Fibroblast of villous mesenchyme (primary cell): ENCODE data around the gene CENPN. TPM values are rescaled to one million over a fixed set of nuclear protein-coding genes. Genes with fewer than 3 reads are reported as not detected.

ENCODE experiments used
- DNase-seq: peaks from one replicate; pipeline ENCODE4 v3.0.0-alpha.2; 2010; ENCODE audit warnings: low read depth
- H3K4me3 ChIP-seq: 2 replicates; pipeline ENCODE4 v1.5.1; 2011; ENCODE audit warnings: low read depth, mild to moderate bottlenecking, low read length
- CTCF ChIP-seq: IDR thresholded peaks from 2 replicates; pipeline ENCODE4 v1.5.1; 2012; ENCODE audit warnings: low read depth, mild to moderate bottlenecking, low read length; ENCODE audit not compliant: insufficient read depth
- total RNA-seq: library from RNA; depleted of rRNA; stranded (reverse); fragments of >200 nt; gene quantifications from 2 replicates; pipeline ENCODE4 v1.2.3, GENCODE V29; 2012

The CENPN gene
- 44.5 and 64.8 TPM in 2 replicates for total RNA-seq

- DNase-seq, result peak; percentile 99
- no peak for TF ChIP-seq CTCF
- H3K4me3 ChIP-seq, result peak within 1 kb of the TSS; percentile 96
Observed at GRCh38 chr16:81006813-81007695, at the start of gene CENPN, which contains the start of gene CMC2. Gene CENPN (plus strand): TSS chr16:81007214. CDS start chr16:81011940, 4,726 bp downstream. Gene CMC2 (minus strand): TSS chr16:81006885. CDS start chr16:80997394, 9,491 bp downstream.

- DNase-seq, result no peak
- H3K4me3 ChIP-seq, result no peak overlapping the region
- TF ChIP-seq CTCF, result no peak
Observed at GRCh38 chr16:80958284-80958683, 48.7 kb upstream of the CENPN start.

GRCh38 chr16:80962879-80963278 is 44.1 kb upstream of the CENPN start:
- TF ChIP-seq CTCF, result no peak
- H3K4me3 ChIP-seq, result no peak overlapping the region
- no peak for DNase-seq

- no peak for DNase-seq
- TF ChIP-seq CTCF, result no peak
- no peak overlapping the region for H3K4me3 ChIP-seq
Observed at GRCh38 chr16:80964351-80964750, 42.7 kb upstream of the CENPN start.

GRCh38 chr16:80966617-80967016 is 40.4 kb upstream of the CENPN start:
- no peak overlapping the region for H3K4me3 ChIP-seq
- no peak for TF ChIP-seq CTCF
- no peak for DNase-seq

GRCh38 chr16:80968386-80969113 is 38.5 kb upstream of the CENPN start:
- no peak overlapping the region for H3K4me3 ChIP-seq
- no peak for DNase-seq
- peak; percentile 28 for TF ChIP-seq CTCF
